GM21786 (cell line): ENCODE data around the gene OLIG3.

ENCODE experiments used
- ATAC-seq: cut with Tn5 transposase; IDR thresholded peaks from one replicate; pipeline ENCODE4 v1.9.1; 2021; ENCODE audit not compliant: unreplicated experiment

OLIG3 gene

DNA sequence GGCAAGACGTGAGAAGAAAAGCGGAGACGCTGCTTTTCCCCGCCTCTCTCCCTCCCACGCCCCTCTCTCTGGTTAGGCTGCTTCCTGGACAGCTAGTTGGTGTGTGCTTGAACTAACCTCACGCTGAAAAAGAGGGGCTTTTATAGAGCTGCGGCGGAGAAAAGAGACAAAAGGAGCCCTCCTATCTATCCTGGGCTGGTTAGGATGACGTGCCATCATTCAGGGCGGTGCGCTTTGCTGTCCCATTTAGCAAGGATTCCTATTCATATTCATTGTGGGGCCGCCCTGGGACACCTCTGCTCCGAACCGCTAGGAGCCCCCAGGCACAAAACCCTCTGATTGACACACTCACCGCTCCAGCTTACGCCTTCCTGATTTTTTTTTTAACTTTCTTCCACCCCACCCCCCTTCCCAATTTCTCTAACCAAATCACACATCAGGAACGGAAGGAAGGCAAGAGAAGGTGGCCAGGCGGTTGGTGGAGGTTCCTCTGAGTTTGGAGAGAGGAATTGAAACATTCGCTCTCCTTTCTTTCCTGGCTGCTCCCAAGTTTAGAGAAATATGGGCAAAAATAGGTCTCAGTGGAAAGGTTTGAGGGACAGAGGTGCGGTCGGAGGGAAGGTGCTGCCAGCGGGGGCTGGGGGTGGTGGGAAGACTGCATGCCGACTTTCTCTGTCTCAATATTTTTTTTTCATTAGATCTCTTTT lies at the start of gene OLIG3:
OLIG3 (minus strand) TSS at position 114 of the 707 bp plus-strand sequence. CDS start 224 bp downstream, outside the sequence.
- no peak for ATAC-seq

DNA sequence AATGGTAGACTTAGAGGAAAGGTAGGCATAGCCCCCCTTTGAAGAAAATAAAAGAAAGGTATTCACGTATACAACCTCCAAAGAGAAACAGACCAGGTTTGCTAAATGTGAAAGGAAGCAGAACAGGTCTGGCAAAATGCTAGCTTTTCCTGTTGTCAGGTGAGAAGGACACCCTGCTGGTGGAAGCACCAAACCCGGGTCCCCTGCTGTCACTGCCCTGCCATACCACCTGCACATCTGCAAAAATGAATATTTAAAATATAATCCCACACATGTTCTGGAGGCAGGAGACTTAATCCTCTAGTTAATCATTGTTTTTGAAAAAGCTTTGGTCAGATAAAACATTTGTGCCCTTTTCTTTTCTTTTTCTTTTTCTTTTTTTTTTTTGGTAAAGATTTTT lies 48.9 kb upstream of the OLIG3 start:
- ATAC-seq: no peak

GRCh38 chr6:137542713-137543112 lies 48.5 kb upstream of the OLIG3 start:
- no peak for ATAC-seq

GRCh38 chr6:137541534-137542063 lies 47.4 kb upstream of the OLIG3 start:
- no peak for ATAC-seq

DNA sequence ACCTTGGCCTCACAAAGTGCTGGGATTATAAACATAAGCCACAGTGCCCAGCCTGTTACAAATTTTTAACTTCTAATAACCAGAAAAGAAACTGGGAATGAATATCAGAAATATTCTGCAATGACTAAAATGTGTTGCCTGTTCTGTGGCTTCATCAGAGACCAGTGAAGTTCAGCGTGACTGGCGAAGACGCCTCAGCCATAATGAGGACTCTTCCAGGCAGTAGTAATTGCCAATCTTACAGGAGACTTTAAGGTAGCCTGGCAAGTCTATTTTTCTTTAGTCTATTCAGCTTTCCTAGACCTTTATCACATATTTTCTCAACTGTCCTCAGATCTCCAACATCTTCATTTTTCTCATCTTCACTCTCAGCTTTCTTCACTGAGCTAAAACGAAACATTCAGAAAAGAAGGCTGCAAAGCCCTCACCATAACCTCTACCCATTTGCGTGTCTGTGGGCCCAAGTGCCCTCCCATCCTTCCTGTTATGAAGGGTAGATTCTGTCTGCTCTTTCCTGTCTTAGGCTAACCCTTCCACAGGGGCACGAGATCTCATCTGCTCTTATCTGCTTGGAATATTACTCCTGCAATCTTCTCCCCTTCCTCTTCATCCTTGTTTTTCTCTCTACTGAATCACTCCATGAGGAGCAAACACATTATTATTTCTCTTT lies 42.0 kb upstream of the OLIG3 start:
- ATAC-seq: no peak

DNA sequence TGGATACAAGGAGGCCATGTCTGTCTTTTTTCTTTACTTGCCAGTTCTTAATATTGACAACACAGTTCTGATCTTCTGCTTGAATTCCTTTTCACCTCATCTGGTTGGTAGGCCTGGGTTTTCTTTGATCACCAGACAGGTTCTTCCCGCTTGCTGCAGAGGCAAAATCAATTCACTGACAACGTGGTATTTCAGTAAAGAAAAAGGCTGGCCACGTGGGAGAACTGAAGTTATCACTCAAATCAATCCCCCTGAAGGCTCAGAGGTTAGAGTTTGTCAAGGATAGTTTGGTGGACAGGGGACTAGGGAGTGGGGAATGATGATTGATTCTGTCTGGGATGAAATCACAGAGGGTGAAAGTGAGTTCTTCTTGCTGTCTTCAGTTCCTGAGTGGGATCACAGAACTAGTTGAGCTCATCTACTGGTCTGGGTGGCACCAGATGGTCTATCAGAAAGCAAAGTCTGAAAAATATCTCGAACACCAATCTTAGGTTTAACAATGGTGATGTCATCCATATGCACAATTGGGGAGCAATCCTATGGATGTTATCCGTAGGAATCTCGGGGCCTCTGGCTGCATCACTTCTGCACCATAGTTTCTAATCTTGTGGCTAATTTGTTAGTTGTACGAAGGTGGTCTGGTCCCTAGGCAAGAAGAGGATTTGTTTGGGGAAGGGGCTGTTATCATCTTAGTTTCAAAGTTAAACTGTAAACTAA lies 37.3 kb upstream of the OLIG3 start:
- ATAC-seq: no peak

DNA sequence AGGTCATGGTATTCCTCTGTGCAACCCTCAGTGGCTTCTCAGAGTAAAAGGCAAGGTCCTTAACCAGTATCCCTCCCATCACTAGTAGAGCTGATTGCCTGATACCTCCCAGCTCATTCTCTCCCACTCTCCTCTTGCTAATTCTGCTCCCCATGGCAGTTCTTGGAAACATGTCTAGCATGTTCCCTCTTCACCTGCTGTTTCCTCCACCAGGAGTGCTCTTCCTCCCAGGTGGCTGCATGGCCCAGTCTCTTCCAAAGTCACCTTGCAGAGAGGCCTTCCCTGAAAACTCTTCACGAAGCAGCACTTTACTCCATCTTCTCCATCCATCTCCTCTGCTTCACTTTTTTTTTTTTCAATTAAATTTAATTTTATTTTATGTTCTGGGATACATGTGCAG lies 36.2 kb upstream of the OLIG3 start:
- ATAC-seq: no peak

- ATAC-seq: no peak
Observed at GRCh38 chr6:137522831-137523230, 28.6 kb upstream of the OLIG3 start.

DNA sequence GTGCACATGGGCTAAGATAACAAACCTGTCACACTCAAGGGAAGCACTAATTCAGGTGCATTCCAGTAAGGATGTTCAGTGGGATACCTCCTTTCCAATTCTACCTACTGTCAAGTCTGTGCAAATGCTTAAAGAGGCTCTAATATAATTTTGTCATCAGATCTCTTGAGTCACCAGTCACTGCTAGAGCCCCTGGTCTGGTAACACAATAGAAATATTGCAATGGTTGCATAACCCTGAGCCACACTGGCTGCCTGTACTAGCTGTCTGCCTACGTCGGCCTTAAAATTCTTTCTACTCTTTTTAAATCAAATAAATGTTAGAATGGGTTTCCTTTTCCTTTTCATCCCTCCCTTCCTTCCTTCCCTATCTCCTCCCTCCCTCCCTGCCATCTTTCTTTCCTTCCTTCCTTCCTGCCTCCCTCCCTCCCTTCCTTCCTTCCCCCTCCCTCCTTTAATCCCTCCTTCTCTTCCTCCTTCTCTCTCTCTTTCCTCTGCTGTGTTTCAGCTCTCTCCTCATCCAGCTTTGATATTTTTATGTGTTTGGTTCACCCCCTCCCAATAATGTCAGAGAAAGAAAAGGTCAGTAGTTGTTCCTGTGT lies 28.1 kb upstream of the OLIG3 start:
- no peak for ATAC-seq

- no peak for ATAC-seq
Observed at GRCh38 chr6:137520520-137520919, 26.3 kb upstream of the OLIG3 start.

- ATAC-seq: no peak
Observed at GRCh38 chr6:137519629-137520176, 25.5 kb upstream of the OLIG3 start.

- no peak for ATAC-seq
Observed at GRCh38 chr6:137518386-137518983, 24.3 kb upstream of the OLIG3 start.

- no peak for ATAC-seq
Observed at GRCh38 chr6:137514418-137514817, 20.2 kb upstream of the OLIG3 start.

GRCh38 chr6:137512757-137513605 lies 18.8 kb upstream of the OLIG3 start:
- no peak for ATAC-seq

DNA sequence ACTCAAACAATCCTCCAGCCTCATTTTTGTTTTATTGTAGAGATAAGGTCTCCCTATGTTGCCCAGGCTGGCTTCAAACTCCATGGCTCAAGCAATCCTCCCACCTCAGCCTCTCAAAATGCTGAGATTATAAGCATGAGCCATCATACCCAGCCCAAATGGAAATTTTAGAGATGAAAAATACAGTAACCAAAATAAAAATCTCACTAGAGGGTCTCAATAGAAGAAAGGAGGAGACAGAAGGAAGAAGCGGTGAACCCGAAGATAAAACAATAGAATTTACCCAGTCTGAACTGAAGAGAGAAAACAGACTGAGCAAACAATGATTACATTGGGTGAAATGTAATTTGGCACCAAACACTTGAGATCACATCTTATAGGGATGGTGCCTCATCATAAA lies 16.7 kb upstream of the OLIG3 start:
- no peak for ATAC-seq

DNA sequence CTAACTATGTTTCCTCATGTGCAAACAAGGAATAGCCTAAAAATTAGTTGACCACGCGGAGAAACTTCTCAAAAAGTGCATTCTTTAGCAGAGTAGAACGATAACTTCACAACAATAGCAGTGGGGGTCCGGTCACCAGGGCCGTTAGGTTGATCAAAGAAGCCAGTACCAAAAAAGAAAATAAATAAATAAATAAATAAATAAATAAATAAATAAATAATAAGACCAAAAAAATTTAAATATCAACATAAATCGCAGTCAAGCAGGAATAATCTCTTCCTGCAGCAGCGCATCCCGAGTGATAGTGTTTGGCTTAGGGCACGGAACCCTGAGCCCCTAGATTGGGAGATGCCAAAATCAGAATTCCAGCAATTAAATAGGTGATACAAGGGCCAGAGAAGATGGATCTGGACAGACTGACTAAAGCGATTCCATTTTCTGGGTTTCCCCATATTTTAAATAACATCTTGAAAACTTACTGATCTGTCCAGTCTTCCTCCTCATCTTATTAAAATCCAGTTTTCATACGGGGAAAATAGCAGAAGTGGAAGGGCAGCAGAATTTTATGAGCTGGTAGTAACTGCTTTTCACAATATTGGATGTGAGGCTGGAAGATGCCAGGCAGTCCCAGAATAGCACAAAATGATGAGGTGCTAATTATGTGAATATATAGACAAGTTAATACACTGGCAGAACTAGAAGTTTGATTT lies 4.4 kb upstream of the OLIG3 start:
- ATAC-seq: no peak

DNA sequence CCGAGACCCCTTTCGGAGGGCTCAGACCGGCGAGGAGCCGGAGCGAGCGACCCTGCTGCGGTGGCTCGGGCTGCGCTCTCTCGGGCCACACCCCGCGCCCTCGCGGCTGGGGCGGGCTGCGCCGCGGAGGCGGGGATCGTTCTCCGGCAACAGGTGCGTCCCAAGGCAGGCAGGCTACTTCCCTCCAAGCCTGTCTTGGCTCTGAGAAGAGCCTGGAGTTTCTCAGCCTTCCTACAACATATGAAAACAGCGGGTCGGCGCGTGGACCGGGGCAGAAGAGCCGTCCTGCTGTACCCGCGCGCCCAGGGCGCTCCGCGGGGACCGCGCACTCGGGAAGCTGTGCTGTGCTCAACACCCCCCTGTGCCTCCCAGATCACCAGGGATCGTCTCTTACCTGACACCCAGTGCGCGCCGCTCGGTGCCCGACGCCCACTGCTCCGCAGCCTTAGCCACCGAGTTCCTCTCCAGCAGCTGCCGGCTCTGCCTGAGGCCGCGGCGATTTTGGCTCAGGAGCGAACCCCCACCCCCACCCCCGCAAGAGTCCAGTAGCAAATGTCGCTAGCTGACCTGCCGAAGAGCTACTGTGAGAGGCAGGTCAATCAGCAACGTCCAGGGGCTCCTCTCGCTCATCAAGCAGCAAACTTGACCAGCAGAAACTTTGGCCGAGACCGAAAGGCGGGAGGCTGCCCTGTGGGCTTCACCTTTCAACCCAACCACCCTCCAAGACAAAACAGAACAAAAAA lies 3.7 kb upstream of the OLIG3 start:
- ATAC-seq: no peak

GRCh38 chr6:137496909-137497720 lies 2.9 kb upstream of the OLIG3 start:
- no peak for ATAC-seq
